HG02763 (cell line): ENCODE data around the gene BCL7B.
"Not testable (repeated sequence)": the region's sequence is repeated elsewhere in the genome, so short reads cannot be mapped to it uniquely, and the experiment has no call there.

Experiments used
- ATAC-seq: cut with Tn5 transposase; IDR thresholded peaks from one replicate; pipeline ENCODE4 v1.9.1; 2021; ENCODE audit warnings: mild to moderate bottlenecking, moderate library complexity; ENCODE audit not compliant: unreplicated experiment

BCL7B gene

DNA sequence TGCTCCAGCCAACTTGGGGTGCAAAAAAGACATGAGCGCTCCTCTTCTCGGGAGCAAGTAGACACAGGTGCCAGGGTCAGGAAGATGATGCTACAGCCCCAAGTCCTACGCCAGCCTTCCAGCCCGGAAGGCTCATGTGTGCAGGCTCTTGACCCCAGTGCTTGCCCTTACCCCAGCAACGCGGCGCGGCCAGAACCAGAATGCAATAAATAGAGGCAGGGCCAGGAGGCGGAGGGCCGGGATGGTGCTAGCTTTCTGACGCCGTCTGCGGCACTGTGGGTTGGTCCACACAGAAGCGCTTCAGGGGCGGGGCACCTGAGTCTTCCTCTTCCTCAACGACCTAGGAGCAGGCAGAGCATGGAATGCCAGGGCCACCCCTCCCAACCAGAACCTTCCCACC lies 20.4 kb downstream of the BCL7B start:
- ATAC-seq: no peak

DNA sequence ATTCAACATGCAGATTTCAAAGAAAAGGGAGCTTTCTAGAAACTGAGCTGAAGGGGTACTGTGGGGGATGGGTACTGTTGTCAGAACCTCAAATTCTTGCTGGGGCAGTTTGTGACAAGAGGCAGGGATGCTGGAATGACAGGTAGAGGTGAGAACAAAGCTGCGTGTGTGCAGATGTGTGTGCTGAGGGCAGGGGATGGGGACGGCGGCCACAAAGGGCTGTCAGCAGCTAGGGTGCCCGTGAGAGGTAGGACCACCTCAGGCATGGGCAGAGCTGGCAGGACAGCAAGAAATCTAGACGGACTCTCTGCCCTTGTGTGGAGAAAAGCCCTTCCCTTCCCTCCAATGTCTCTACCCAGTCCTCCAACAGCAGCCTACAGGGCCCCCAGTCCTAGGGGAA lies 21.0 kb downstream of the BCL7B start:
- ATAC-seq: no peak

DNA sequence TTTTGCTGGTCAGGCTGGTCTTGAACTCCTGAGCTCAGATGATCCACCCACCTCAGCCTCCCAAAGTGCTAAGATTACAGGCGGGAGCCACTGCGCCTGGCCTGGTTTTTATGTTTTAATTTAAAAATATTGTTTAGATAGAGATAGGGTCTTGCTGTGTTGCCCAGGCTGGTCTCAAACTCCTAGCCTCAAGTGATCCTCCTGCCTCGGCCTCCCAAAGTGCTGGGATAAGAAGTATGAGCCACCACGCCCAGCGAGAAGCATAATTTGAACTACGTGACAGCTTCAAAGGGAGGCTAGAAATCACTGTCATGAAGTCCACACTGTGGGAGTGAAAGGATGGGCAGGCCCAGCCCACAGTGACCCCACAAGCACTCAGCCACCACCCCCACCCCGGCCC lies 21.6 kb downstream of the BCL7B start:
- not testable (repeated sequence) for ATAC-seq

DNA sequence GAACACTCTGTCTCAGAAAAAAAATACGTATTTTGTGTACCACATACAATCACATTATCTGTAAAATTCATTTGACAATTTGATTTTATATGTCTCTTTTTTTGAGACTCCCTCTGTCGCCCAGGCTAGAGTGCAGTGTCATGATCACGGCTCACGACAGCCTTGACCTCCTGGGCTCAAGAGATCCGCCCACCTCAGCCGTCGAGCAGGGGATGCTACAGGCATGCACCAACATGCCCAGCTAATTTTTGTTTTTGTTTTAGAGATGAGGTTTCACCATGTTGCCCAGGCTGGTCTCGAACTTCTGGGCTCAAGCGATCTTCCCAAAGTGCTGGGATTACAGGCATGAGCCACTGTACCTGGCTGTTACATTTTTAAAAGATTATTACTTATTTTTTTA lies 23.7 kb downstream of the BCL7B start:
- ATAC-seq: no peak

DNA sequence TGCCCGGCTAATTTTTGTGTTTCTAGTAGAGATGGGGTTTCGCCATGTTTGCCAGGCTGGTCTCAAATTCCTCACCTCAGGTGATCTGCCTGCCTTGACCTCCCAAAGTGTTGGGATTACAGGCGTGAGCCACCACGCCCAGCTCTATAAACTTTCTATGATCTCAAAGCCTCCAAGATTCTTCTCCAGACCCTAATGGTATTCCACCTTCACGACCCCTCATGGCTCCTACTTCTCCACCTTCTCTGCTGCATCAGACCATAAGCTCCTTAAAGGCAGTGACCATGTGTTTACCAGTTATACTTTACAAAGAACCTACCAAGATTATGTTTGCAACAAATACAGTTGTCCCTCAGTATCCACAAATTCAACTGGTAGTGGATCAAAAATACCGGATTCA lies 25.3 kb downstream of the BCL7B start:
- ATAC-seq: no peak

DNA sequence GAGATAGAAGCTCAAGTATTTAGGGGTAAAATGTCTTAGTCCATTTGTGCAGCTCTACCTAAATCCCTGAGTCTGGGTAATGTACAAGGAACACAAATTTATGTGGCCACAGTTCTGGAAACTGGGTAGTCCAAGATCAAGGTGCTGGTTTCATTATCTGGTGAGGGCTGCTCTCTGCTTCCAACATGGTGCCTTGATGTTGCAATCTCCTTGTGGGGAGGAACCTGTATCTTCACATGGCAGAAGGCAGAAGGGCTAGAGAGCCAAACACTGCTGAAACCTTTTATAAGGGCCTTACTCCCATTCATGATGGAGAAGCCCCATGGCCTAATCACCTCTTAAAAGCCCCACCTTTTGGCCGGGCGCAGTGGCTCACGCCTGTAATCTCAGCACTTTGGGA lies 26.7 kb downstream of the BCL7B start:
- no peak for ATAC-seq

DNA sequence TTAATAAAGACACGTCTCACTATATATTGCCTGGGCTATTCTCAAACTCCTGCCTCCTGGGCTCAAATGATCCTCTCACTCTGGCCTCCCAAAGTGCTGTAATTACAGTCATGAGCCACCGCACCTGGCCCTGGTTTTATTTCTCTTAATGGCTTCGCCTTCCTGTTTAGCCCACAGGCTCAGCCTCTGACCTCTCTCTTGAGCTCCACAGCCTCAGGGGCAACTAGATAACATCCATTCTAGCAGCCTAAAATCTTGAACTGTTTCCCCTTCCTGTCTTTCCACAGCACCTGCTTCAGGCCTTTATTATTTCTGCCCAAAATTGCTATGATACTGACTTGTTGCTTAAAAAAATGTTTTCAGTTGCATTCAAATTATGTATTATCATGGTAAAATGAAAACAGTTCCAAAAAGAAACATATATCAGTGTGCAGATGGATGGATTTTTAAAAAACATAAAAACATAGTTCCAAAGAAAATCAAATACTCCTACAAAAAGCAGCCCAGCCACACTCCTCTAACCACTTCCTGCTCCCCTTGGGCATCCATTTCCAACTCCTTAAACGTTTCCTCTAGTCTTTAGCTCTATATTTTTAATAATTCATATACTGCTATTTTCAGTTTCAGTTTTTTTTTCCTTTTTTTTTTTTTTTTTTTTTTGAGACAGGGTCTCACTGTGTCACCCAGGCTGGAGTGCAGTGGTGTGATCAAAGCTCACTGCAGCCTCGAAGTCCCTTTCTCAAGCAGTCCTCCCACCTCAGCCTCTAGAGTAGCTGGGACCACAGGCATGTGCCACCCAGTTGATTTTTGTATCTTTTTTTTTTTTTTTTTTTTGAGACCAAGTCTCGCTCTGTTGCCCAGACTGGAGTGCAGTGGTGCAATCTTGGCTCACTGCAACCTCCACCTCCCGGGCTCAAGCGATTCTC lies 30.3 kb downstream of the BCL7B start:
- no peak for ATAC-seq

DNA sequence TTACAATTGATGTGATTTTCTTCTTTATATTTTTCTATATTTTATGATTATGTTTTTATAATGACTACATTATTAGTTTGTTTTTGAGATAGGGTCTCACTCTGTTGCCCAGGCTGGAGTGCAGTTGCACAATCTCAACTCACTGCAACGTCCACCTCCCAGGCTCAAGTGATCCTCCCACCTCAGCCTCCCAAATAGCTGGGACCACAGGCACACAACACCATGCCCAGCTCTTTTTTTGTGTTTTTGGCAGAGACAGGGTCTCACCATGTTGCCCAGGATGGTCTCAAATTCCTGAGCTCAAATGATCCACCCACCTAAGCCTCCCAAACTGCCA lies 31.4 kb downstream of the BCL7B start:
- not testable (repeated sequence) for ATAC-seq

DNA sequence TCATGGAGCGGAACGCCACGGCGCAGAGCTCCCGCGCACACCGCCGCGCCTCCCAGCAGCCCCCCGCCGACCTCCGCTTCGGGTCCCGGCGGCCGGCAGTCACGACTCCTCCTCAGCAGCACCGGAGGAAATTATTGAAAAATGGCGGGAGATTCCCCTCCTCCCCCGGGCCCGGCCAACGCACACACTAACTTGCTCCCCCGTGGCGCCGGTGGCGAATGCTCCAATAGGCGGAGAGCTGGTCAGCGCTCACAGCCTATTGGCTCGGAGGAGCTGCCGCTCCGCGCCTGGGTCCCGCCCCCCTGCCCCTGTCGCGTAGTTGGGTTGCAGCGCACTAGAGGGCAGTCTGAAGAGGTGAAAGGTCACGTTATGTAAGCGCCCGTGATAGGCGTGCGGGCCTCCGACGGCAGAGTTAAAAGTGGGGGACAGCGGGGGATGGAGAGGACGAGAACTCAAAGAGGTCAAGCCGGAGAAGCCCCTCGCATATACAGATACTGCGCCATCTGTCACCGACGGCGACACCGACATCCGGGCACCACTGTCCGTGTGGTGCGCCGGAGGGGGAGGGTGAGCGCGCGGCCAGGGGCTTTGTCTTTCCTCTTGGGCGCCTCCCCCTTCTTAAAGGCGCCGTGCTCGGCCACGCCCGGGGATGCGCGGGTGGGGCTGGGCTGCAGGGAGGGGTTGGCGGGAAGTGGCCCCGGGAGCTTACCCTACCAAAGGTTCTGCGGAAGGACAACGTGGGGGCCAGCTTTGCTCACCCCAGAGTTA lies 35.2 kb downstream of the BCL7B start, which contains the start of gene BAZ1B:
Gene BAZ1B, minus strand, starts transcription at position 189 of the 768 bp plus-strand sequence. CDS start 360 bp downstream, outside the sequence.
- peak; percentile 82 for ATAC-seq

DNA sequence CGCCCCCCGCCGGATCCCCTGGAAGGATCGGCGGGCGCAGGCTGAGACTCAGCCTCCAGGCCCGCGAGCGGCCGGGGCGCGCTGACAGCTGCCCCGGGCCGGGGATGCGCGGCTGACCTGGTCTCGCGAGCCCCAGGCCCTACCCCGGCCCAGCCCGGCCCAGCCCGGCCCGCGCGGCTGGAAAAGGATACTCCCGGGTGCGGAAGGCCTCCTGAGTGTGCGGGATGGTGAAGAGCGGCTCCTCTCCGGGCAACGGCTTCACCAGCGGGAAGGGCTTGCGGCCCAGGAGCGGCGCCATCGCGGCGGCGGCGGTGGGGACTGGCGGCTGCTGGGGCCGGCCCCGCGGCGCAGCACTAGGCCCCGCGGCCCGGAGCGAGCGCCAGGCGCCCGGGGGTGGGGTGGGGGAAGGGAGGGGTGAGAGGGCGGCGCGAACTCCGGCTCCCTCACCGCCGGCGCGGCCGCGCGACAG lies 35.8 kb downstream of the BCL7B start:
- peak; percentile 42 for ATAC-seq

DNA sequence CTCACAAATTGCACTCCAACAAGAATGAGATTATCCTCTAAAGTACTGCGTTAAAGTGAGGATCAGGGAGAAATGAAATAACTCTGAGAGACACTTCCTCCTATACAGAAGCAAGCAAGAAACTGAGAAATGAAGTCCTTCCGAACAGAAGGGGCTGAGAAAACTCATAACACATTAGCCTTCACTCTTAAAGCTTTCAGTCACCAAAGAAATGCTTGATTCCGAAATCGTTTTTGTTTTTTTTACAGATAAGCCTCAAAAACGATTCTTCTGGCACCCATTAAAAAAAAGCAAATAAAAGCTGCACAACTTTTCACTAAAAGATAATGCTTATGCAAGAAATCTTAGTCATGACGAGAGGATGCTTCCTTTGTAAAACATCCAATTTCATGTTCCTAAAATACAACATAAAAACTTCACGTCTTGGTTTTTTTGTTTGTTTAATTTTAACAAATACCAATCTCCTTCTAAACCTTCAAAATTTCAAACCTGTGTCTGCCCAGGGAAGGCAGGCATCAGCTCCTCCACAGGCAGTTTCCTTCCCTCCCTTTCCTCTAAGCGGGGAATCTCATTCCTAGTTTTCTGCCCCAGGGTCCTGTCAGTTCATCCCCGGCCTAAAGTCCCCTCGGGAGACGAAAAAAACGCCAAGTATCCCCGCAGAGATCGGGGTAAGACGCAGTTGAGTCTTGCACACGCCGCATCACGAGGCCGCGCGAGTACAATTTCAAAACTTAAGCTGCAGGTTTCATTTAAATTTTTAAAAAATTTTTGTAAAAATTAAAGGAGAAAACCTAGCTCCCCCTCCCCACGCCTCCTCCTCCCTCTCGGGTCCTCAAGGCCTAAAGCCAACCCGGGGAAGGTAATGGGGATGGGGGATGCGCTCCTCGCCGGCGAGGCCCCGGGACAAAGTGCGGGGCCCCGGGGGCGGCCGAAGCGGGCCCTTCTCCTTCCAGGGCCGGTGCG lies 36.5 kb downstream of the BCL7B start:
- ATAC-seq: no peak

DNA sequence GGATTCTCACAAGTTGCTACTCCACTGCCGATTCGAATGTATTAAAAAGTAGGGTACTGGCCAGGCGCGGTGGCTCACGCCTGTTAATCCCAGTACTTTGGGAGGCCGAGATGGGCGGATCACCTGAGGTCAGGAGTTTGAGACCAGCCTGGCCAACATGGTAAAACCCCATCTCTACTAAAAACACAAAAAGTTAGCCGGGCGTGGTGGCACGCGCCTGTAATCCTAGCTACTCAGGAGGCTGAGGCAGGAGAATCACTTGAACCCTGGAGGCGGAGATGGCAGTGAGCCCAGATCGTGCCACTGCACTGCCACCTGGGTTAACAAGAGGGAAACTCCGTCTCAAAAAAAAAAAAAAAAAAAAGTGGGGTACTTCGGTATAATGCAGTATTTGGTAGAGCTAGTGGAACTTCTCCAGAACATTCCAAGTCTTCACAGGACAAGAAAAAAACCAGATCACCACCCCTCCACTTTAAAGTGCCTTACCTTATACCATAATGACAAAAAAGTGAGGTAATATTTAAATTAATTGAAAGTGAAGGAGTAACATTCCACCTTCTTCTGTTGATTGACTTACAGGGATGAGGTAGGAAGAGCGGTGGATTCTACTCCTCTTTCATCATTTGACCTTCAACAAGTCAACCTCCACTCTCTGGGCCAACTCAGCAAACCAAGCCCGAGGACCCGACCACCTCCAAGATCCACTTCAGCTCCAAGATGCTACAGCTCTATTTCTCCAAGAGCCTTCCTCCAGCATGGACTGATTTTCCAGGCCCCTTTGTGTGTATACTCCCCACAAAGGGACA lies 37.4 kb downstream of the BCL7B start:
- no peak for ATAC-seq

DNA sequence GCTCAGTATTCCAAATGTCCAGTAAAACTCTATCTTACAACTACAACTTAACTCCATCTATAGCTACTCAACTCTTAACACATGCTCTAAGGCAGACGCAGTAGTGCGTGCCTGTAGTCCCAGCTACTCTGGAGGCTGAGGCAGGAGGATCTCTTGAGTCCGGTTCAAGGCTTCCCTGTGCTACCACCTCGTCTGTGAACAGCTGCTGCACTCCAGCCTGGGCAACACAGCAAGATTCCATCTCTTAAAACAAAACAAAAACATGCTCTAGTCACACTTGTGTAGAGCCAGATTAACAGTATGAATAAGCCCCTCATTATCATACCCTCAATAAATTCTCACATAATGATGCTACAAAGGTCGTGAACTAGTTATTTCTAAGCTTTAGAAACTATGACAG lies 39.0 kb downstream of the BCL7B start:
- no peak for ATAC-seq

DNA sequence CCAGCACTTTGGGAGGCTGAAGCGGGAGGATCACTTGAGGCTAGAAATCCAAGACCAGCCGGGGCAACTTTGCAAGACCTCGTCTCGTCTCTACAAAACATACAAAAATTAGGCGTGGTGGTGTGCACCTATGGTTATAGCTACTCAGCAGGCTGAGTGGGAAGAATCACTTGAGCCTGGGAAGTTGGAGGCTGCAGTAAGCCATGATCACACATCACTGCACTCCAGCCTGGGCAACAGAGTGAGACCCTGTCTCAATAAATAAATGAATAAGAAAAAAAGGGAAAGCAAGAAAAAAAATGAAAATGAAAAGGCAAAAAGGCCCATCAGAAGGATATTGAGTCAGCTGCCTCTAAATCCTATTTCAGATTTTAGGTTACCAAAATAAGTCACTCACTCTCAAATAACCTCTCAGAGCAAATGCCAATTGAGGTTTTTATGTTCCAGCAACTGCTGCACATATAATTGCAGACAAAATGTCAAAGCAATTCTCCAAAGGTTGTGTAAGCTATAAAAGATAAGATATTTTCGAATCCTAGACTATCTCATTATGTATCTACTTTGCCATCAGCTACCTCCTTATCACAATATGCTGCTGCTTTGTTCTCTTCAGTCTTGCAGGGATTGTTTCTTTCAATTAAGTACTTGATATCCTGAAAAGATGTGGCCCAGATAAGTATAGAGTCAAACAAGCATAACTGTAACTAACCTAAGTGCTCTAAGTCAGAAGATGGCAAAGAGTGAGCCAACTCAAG lies 40.1 kb downstream of the BCL7B start:
- ATAC-seq: no peak

DNA sequence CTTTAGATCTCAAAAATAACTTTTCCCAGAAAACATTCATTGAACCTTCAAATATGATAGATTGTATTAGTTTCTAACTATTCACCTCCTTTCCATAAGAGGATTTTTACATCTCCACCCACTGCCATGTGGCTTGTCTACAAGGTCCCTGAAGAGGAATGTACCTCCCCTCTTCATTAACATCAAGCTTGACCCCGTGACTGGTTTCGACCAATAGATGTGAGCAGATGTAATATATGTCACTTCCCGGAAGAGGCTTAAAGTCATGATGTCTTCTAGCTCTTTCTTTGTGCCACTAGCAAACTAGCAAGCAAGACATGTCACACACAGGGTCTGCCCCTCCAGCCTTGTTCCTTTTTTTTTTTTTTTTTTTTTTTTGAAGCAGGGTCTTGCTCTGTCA lies 42.3 kb downstream of the BCL7B start:
- ATAC-seq: no peak

DNA sequence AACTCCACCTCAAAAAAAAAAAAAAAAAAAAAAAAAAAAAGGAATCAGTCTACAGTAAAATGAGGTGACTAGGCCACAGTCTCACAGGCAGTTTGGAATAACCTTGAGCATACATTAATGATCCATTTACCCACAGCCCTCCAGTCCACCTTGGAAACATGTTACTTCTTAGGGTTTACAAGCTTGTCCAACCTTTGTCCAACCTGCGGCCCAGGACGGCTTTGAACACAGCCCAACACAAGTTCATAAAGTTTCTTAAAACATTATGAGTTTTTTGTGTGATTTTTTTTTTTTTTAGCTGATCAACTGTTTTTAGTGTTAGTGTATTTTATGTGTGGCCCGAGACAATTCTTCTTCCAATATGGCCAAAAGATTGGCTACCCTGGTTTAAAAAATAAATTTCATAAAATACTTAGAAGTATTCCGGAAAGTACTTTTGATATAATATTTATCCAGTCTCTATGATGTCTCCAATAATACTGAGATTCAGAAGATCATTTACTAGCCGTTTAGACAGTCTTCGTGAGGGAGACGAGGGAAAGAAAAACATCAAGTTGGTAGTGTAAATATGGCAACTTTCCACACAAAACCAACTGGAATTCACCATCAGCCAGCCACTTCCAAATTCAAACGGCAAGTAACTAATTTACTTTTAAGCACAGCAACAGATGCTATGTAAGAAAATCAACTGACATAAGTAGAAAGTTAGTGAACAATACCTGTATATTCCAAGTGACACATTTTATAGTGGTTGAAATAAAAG lies 45.3 kb downstream of the BCL7B start:
- no peak for ATAC-seq

DNA sequence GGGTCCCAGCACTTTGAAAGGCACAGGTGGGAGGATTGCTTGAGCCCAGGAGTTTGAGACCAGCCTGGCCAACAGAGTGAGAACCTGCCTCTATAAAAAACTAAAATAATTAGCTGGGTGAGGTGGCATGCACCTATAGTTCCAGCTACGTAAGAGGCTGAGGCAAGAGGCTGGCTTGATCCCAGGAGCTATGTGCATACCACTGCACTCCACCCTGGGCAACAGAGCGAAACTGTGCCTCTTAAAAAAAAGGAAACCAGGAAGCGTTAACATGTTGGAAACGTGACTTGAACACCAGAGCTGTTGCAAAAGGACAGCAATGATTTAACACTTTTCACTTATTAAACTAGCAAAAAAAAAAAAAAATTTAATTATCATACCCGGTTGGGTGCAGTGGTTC lies 48.0 kb downstream of the BCL7B start:
- ATAC-seq: no peak

DNA sequence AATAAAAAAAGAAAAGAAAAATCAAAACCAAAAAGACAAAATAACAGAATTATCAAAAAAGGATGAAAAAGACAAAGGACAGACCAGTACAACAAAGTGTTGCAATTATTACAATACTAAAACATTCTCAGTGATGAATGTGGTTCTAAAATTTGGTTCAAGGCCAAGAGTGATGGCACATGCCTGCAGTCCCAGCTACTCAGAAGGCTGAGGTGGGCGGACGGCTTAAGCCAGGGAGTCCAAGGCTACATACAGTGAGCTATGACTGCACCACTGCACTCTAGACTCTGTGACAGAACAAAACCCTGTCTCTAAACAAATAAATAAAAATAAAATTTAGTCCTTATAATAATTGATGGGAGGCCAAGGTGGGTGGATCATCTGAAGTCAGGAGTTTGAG lies 49.9 kb downstream of the BCL7B start:
- no peak for ATAC-seq

DNA sequence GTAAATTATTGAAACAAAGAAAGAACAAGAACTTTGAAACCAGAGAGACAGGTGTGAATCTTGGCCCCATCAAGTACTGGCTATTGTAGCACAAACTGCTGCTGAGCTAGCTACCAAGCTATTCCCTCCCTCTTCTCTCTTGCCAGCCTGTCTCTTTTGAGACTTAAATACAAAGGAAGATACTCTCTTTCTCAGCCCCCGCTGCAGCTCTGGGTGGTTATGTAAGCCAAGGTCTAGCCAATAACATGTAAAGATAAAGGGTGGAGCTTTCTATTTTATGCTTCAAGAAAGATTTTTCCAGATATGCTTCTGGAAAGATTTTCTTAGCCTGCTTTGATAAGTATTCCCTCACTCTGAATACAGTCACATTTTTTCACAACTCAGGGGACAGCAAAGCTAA lies 52.6 kb downstream of the BCL7B start:
- no peak for ATAC-seq
